ENCODE data around the gene DGKI. TPM values are rescaled to one million over a fixed set of nuclear protein-coding genes. Genes with fewer than 3 reads are reported as not detected.

Gene DGKI
- polyA plus RNA-seq, 4 donors: 0.35 to 0.54 TPM; not detected in 2

DNA sequence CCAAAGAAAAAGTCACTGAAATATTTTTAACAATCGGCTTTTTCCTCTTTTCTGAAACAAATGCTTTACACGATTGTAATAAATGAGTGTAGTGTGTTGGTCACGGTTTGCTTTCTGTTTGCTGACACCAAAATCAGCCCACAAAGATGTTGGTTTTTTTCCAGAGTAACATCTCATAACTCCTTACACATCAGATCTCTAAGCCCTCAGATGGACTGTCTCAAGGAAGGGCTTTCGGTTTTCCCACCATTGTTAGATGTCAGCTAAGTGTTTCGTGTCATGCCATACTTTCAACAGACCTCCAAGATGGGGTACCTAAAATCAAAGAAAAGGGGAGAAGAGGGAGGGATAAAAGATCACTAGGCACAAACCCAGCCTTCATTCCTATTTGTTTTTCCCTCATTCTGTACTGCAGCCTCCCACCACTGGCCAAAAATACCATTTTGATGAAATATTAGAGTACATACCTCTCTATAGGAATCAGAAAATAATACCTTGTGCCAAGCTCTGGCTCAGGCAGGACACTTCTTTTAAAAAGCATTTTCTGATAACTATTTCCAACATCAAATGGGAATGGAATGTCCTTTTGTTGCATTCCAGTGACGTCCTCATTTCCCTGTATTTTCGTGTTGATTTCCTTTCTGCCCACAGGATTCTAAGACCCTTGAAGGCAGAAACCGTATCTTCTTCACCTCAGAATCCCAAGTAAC is 159.1 kb downstream of the DGKI start:
- Histone ChIP-seq H3K36me3 (ENCODE audit: control insufficient read depth in 3 of 3, insufficient read depth in 2 of 3, low read depth in 1 of 3, low read length in 3 of 3) (no peaks in the 10 kb centered on the region), H3K9me3 (ENCODE audit: control insufficient read depth in 2 of 2, insufficient read depth in 1 of 2, low read depth in 1 of 2, low read length in 1 of 2) (no peaks in the 10 kb centered on the region), H3K27me3 (ENCODE audit: control insufficient read depth in 3 of 3, insufficient read depth in 3 of 3, low read length in 3 of 3) (peaks cover 0 to 4% (median 0%) of the 10 kb centered on the region in 3 donors), H3K4me3 (ENCODE audit: low read depth in 1 of 3, low read length in 3 of 3) (no peak overlapping the region), H3K4me1 (ENCODE audit: control insufficient read depth in 3 of 3, insufficient read depth in 2 of 3, low read depth in 1 of 3, low read length in 2 of 3) (no peaks in the 10 kb centered on the region), H3K27ac (ENCODE audit: low read depth in 1 of 3, low read length in 2 of 3) (no peak overlapping the region)
- DNase-seq (no peak), FAIRE-seq (no peak)
- WGBS, 3 donors: 72 to 78% (median 78%) methylated on average over 8 of the region's 8 CpGs

DNA sequence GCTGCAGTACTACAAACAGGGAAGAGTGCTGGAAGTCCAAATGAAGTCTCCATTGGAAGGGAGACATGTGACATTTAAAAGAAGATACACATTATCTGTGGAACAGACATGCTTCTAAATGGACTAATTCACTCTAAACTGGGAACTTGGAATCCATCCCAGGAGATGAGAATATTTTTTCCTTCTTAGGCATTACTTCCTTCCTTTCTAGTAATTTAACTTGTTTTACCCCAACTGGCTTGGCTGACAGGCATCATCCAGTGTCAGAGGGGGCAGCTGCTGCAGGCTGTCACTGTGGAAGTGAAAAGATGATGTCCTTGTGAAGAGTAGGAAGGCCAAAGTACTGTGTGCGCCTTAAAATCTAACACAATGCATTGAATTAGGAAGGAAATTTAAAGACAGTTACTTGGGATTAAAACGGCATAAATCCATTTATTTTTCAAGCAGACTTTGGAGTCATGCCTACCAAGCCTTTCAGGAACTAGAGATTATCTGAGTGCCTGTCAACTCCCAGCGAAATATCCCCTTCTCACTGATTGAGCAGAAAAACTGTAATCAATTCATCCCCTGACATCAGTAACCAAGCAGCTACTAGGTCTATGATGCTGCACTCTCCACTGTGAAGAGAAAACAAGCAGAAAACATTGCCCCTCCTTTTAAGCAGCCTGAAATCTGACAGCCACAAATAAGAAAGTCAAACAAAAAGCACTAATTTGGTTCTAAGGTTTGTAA is 161.2 kb downstream of the DGKI start:
- Histone ChIP-seq H3K9me3 (ENCODE audit: control insufficient read depth in 2 of 2, insufficient read depth in 1 of 2, low read depth in 1 of 2, low read length in 1 of 2) (no peaks in the 10 kb centered on the region), H3K4me3 (ENCODE audit: low read depth in 1 of 3, low read length in 3 of 3) (no peak overlapping the region), H3K36me3 (ENCODE audit: control insufficient read depth in 3 of 3, insufficient read depth in 2 of 3, low read depth in 1 of 3, low read length in 3 of 3) (no peaks in the 10 kb centered on the region), H3K27me3 (ENCODE audit: control insufficient read depth in 3 of 3, insufficient read depth in 3 of 3, low read length in 3 of 3) (peaks cover 0 to 4% (median 0%) of the 10 kb centered on the region in 3 donors), H3K27ac (ENCODE audit: low read depth in 1 of 3, low read length in 2 of 3) (no peak overlapping the region), H3K4me1 (ENCODE audit: control insufficient read depth in 3 of 3, insufficient read depth in 2 of 3, low read depth in 1 of 3, low read length in 2 of 3) (no peaks in the 10 kb centered on the region)
- WGBS, 3 donors: 59 to 66% (median 61%) methylated on average over 3 of the region's 3 CpGs
- DNase-seq (no peak), FAIRE-seq (no peak)

DNA sequence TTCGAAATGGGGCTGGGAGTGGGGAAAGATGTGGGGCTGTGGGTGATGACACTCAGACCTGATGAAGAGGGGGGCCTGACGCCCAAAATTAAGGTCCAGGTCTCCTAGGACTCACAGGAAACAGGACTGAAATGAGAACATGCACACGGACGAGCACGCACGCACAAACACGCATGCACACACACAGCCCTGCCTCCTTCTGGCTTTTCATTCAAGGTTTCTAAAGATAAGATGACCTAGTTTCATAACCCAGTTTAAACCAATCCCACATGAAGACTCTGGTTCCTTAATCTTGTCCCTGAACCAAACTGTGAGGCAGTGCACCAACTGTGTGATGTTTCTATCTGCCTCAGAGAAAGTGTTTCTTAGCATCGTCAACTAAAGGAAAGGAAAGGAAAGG is 162.0 kb downstream of the DGKI start:
- Histone ChIP-seq H3K9me3 (ENCODE audit: control insufficient read depth in 2 of 2, insufficient read depth in 1 of 2, low read depth in 1 of 2, low read length in 1 of 2) (no peaks in the 10 kb centered on the region), H3K36me3 (ENCODE audit: control insufficient read depth in 3 of 3, insufficient read depth in 2 of 3, low read depth in 1 of 3, low read length in 3 of 3) (no peaks in the 10 kb centered on the region), H3K4me3 (ENCODE audit: low read depth in 1 of 3, low read length in 3 of 3) (no peak overlapping the region), H3K27ac (ENCODE audit: low read depth in 1 of 3, low read length in 2 of 3) (no peak overlapping the region), H3K4me1 (ENCODE audit: control insufficient read depth in 3 of 3, insufficient read depth in 2 of 3, low read depth in 1 of 3, low read length in 2 of 3) (no peaks in the 10 kb centered on the region), H3K27me3 (ENCODE audit: control insufficient read depth in 3 of 3, insufficient read depth in 3 of 3, low read length in 3 of 3) (peaks cover 0 to 4% (median 0%) of the 10 kb centered on the region in 3 donors)
- DNase-seq (no peak), FAIRE-seq (no peak)
- 84 to 90% (median 85%) methylated on average over 8 of the region's 8 CpGs for WGBS, 3 donors

DNA sequence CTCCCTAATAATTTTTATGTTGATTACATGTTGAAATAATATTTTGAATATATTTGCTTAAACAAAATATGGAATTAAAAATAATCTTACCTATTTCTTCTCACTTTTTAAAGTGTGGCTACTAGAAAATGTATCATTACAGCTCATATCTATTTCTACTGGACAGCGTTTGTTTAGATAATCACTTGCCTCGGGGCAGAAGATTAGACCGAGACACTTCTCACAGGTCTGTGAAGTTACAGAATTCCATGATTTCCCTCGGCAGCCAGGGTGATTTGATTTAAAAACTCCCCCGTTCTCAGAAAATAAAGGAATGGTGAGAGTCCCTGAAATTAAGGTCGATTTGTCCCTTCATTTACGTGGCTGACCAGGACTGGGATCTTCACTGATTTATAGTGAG is 162.5 kb downstream of the DGKI start:
- Histone ChIP-seq H3K4me3 (ENCODE audit: low read depth in 1 of 3, low read length in 3 of 3) (no peak overlapping the region), H3K27me3 (ENCODE audit: control insufficient read depth in 3 of 3, insufficient read depth in 3 of 3, low read length in 3 of 3) (peaks cover 0 to 4% (median 0%) of the 10 kb centered on the region in 3 donors), H3K9me3 (ENCODE audit: control insufficient read depth in 2 of 2, insufficient read depth in 1 of 2, low read depth in 1 of 2, low read length in 1 of 2) (no peaks in the 10 kb centered on the region), H3K4me1 (ENCODE audit: control insufficient read depth in 3 of 3, insufficient read depth in 2 of 3, low read depth in 1 of 3, low read length in 2 of 3) (no peaks in the 10 kb centered on the region), H3K27ac (ENCODE audit: low read depth in 1 of 3, low read length in 2 of 3) (no peak overlapping the region), H3K36me3 (ENCODE audit: control insufficient read depth in 3 of 3, insufficient read depth in 2 of 3, low read depth in 1 of 3, low read length in 3 of 3) (no peaks in the 10 kb centered on the region)
- FAIRE-seq (no peak), DNase-seq (no peak)
- 27 to 65% (median 51%) methylated on average over 7 of the region's 7 CpGs for WGBS, 3 donors

DNA sequence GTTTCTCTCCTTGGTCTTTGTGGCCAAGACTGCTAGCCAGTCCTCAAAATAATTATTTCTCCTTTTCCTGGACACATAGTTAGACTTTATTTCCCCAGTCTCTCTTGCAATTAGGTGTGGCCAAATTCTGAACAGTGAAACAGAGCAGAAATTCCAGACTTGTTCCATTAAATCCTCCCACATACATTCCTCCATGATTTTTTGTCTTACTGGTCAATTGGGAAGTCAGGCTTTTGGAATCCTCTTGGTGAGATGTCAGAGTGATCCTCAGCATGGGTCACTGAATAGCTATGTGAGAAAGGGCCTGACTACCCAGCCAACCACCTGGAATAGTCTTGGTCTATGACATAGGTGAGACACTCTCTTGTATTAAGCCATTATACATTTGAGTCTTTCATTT is 164.2 kb downstream of the DGKI start:
- H3K27ac ChIP-seq (ENCODE audit: low read depth in 1 of 3, low read length in 2 of 3): no peak overlapping the region
- no peaks in the 10 kb centered on the region for H3K9me3 ChIP-seq (ENCODE audit: control insufficient read depth in 2 of 2, insufficient read depth in 1 of 2, low read depth in 1 of 2, low read length in 1 of 2)
- DNase-seq (no peak), FAIRE-seq (no peak)
- peaks cover 0 to 4% (median 0%) of the 10 kb centered on the region in 3 donors for H3K27me3 ChIP-seq (ENCODE audit: control insufficient read depth in 3 of 3, insufficient read depth in 3 of 3, low read length in 3 of 3)
- H3K4me1 ChIP-seq (ENCODE audit: control insufficient read depth in 3 of 3, insufficient read depth in 2 of 3, low read depth in 1 of 3, low read length in 2 of 3): no peaks in the 10 kb centered on the region
- no peak overlapping the region for H3K4me3 ChIP-seq (ENCODE audit: low read depth in 1 of 3, low read length in 3 of 3)
- no peaks in the 10 kb centered on the region for H3K36me3 ChIP-seq (ENCODE audit: control insufficient read depth in 3 of 3, insufficient read depth in 2 of 3, low read depth in 1 of 3, low read length in 3 of 3)

DNA sequence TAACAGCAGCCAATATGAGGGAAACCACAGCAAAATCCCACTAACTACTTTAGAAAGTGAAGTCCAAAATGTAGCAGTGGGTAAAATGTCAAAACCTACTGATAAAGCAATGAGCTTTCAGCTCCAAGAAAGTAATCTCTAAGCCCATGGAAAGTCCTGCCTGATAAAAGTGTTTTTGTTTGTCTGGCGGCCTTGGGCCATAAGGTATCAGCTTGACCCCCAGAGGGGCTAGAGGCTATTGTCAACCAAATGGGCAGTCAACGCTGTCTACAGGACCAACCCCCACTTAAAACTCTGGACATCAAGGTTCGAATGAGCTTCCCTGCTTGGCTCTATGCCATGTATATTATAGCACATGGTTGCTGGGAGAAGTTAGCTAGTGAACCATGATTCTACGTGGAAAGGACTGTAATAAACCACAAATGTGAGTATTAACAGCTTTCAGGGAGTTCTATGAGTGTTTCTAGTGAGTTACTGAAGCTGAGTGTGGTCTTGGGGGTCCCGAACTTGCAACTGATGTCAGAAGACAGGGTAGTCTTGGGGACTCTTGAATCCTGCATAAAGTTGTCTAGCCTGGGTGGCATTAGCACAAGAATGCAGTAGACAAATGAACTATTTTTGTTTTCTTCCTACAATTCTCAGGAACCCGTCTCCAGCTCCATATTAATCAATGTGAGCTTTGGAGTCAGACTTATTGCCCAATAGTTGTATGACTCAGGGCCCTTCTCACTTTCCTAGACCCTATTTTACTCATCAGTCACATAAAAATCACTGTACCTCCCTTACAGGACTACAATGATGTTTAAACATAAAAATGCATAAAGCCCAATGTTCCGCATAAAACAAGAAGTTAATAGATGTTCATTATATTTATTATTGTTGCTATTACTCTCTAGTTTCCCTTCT is 164.9 kb downstream of the DGKI start:
- no peaks in the 10 kb centered on the region for H3K9me3 ChIP-seq (ENCODE audit: control insufficient read depth in 2 of 2, insufficient read depth in 1 of 2, low read depth in 1 of 2, low read length in 1 of 2)
- no peaks in the 10 kb centered on the region for H3K36me3 ChIP-seq (ENCODE audit: control insufficient read depth in 3 of 3, insufficient read depth in 2 of 3, low read depth in 1 of 3, low read length in 3 of 3)
- no peak overlapping the region for H3K27ac ChIP-seq (ENCODE audit: low read depth in 1 of 3, low read length in 2 of 3)
- 49 to 69% (median 50%) methylated on average over 7 of the region's 7 CpGs for WGBS, 3 donors
- H3K27me3 ChIP-seq (ENCODE audit: control insufficient read depth in 3 of 3, insufficient read depth in 3 of 3, low read length in 3 of 3): peaks cover 0 to 4% (median 0%) of the 10 kb centered on the region in 3 donors
- FAIRE-seq (no peak), DNase-seq (no peak)
- H3K4me1 ChIP-seq (ENCODE audit: control insufficient read depth in 3 of 3, insufficient read depth in 2 of 3, low read depth in 1 of 3, low read length in 2 of 3): no peaks in the 10 kb centered on the region
- H3K4me3 ChIP-seq (ENCODE audit: low read depth in 1 of 3, low read length in 3 of 3): no peak overlapping the region

DNA sequence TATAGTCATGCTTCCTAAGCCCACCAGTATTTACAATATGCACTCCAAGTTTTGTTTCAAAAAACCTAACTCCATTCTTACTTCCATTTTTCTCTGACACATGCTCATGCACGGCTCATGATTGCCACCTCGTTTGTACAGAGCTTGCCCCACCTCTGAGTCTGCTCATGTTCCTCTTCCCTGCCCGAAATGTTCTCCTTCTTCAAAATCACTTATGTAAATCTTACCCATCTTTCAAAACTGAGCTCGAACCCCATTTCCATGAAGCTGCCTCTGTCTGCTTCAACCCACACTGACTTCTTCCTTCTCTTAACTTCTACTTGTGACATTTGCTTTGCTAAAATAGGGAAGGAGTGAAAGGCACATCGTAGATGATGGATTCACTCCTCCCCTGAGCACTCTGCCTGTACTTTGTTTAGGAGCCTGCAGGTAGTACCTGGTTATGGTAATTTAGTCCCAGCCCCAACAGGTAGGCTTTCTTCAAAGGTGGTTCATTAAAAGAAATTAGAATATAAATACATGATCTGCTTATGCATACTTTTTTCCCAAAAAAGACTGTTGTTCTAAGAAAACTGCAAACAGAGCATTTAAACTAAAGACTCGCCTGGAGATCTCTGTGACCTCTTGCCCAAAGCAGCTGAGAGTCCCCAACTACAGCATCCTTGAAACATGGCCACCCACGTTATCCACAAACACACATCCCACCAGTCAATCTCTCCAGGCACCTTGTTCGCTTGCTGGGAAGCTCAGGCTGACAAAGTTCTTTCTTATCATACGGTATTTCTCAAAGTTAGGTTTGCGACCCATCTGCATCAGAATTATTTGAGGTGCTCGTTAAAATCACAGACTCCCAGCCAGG is 172.0 kb downstream of the DGKI start:
- Histone ChIP-seq H3K27me3 (ENCODE audit: control insufficient read depth in 3 of 3, insufficient read depth in 3 of 3, low read length in 3 of 3) (no peaks in the 10 kb centered on the region), H3K9me3 (ENCODE audit: control insufficient read depth in 2 of 2, insufficient read depth in 1 of 2, low read depth in 1 of 2, low read length in 1 of 2) (no peaks in the 10 kb centered on the region), H3K27ac (ENCODE audit: low read depth in 1 of 3, low read length in 2 of 3) (no peak overlapping the region), H3K4me1 (ENCODE audit: control insufficient read depth in 3 of 3, insufficient read depth in 2 of 3, low read depth in 1 of 3, low read length in 2 of 3) (no peaks in the 10 kb centered on the region), H3K36me3 (ENCODE audit: control insufficient read depth in 3 of 3, insufficient read depth in 2 of 3, low read depth in 1 of 3, low read length in 3 of 3) (no peaks in the 10 kb centered on the region), H3K4me3 (ENCODE audit: low read depth in 1 of 3, low read length in 3 of 3) (no peak overlapping the region)
- WGBS, 3 donors: 65 to 68% (median 67%) methylated on average over 11 of the region's 11 CpGs
- FAIRE-seq (no peak), DNase-seq (no peak)

DNA sequence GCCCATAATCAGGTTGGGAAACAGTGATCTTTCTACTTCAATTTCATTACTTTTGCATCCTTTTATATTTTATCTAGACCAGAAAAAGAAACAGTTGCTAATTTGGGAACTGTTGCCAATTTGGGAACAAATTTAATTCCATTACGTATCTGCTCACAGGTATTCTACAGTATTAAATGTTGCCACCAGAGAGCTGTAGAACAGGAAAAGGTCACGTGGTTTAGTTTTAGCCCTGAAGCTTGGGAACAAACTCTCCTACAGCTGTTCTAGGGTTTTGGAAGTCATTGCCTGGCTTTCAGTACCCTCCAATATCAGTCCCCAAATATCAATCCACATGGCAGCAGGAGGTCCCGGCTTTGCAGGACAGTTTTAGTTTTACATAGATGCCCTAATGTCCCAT is 172.7 kb downstream of the DGKI start:
- no peaks in the 10 kb centered on the region for H3K27me3 ChIP-seq (ENCODE audit: control insufficient read depth in 3 of 3, insufficient read depth in 3 of 3, low read length in 3 of 3)
- WGBS, 3 donors: 68 to 82% (median 81%) methylated on average over 3 of the region's 3 CpGs
- no peaks in the 10 kb centered on the region for H3K9me3 ChIP-seq (ENCODE audit: control insufficient read depth in 2 of 2, insufficient read depth in 1 of 2, low read depth in 1 of 2, low read length in 1 of 2)
- H3K4me3 ChIP-seq (ENCODE audit: low read depth in 1 of 3, low read length in 3 of 3): no peak overlapping the region
- DNase-seq (no peak), FAIRE-seq (no peak)
- no peak overlapping the region for H3K27ac ChIP-seq (ENCODE audit: low read depth in 1 of 3, low read length in 2 of 3)
- H3K4me1 ChIP-seq (ENCODE audit: control insufficient read depth in 3 of 3, insufficient read depth in 2 of 3, low read depth in 1 of 3, low read length in 2 of 3): no peaks in the 10 kb centered on the region
- no peaks in the 10 kb centered on the region for H3K36me3 ChIP-seq (ENCODE audit: control insufficient read depth in 3 of 3, insufficient read depth in 2 of 3, low read depth in 1 of 3, low read length in 3 of 3)
